Kidney capillary endothelial cell (primary cell): ENCODE measurements around the gene WDR62.

Experiments
- DNase-seq: peaks from one replicate; pipeline ENCODE4 v3.0.0-alpha.2; 2018; ENCODE audit warnings: low spot score

Gene WDR62

GRCh38 chr19:36079389-36079945, 24.8 kb downstream of the WDR62 start:
- DNase-seq = no peak

- no peak for DNase-seq
Measured at GRCh38 chr19:36081385-36081784, 26.7 kb downstream of the WDR62 start.

- DNase-seq = no peak
Measured at GRCh38 chr19:36081894-36082293, 27.2 kb downstream of the WDR62 start.

GRCh38 chr19:36082916-36083315, 28.2 kb downstream of the WDR62 start:
- no peak for DNase-seq

- no peak for DNase-seq
Measured at GRCh38 chr19:36084231-36085009, 29.7 kb downstream of the WDR62 start.

GRCh38 chr19:36086326-36086725, 31.6 kb downstream of the WDR62 start:
- no peak for DNase-seq

- DNase-seq = no peak
Measured at GRCh38 chr19:36089847-36090246, 35.1 kb downstream of the WDR62 start.

- DNase-seq = no peak
Measured at GRCh38 chr19:36090910-36091695, 36.4 kb downstream of the WDR62 start.

GRCh38 chr19:36092566-36092965, 37.9 kb downstream of the WDR62 start:
- no peak for DNase-seq

- no peak for DNase-seq
Measured at GRCh38 chr19:36093146-36093662, 38.5 kb downstream of the WDR62 start.

- DNase-seq = no peak
Measured at GRCh38 chr19:36093687-36094086, 39.0 kb downstream of the WDR62 start.

GRCh38 chr19:36097036-36097435, 42.3 kb downstream of the WDR62 start:
- DNase-seq = no peak

- DNase-seq = no peak
Measured at GRCh38 chr19:36099166-36099785, 44.6 kb downstream of the WDR62 start.

GRCh38 chr19:36100476-36100875, 45.8 kb downstream of the WDR62 start:
- no peak for DNase-seq

GRCh38 chr19:36101550-36102327, 47.0 kb downstream of the WDR62 start:
- DNase-seq = no peak

GRCh38 chr19:36103040-36103626, 48.4 kb downstream of the WDR62 start:
- DNase-seq = no peak

- DNase-seq = no peak
Measured at GRCh38 chr19:36103842-36104552, 49.3 kb downstream of the WDR62 start.

GRCh38 chr19:36106441-36106840, 51.7 kb downstream of the WDR62 start:
- no peak for DNase-seq

GRCh38 chr19:36106991-36107390, 52.3 kb downstream of the WDR62 start:
- no peak for DNase-seq

- DNase-seq = no peak
Measured at GRCh38 chr19:36108684-36109083, 54.0 kb downstream of the WDR62 start.
